Retinal pigment epithelial cell (primary cell): Measurements from ENCODE around the gene SLC25A48.

Experiments
- DNase-seq: peaks from one replicate; pipeline ENCODE4 v3.0.0-alpha.2; 2010; ENCODE audit warnings: low read depth
- H3K4me3 ChIP-seq: 2 replicates; pipeline ENCODE4 v1.5.1; 2011; ENCODE audit warnings: mild to moderate bottlenecking, low read length, control low read depth, moderate library complexity
- TF ChIP-seq, protein P1 (sequence below): conservative IDR thresholded peaks from 2 replicates; pipeline ENCODE4 v1.5.1; 2011; ENCODE audit warnings: low read depth, low read length, control low read depth, inconsistent platforms

SLC25A48 gene

DNA sequence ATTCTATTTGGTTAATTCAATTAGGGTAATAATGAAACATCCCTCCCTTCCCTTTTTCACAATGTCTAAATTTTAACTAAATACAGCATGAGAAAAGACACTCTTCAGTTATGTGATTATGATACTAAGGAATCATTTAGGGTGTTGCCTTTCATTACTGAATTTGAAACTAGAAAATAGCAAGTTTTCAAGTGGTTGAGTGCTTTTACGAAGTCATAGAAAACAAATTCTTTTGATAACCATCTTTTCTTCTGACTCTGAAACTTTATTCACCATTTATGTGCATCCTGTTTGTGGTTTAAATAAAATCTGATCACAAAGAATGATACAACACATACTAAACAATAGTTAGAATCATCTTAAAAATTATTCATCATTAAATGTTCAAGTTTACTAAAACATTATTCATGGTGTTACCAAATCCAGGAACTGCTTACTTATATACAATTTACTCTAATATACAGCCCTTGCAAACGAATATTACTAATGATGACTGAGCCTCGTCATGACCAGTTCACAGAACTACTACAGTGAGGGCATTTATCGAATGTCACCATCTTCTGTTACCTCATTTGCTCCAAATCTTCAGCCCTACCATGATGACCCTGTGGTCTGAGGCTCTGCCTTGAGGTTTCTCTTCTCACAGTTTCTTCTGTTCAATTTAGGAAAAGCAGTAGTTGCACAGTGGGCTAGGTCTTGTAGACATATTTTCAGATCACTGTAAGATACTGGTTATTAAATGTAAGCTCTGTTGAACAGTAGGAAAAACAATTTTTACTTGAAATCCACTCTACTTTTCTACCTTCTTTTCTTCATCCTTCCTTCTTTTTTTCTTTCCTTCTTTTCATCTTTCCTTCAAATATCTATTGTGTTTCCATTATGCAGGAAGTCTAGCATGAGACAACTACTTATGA lies 79.5 kb downstream of the SLC25A48 start:
- no peak for DNase-seq
- TF ChIP-seq, protein P1, sequence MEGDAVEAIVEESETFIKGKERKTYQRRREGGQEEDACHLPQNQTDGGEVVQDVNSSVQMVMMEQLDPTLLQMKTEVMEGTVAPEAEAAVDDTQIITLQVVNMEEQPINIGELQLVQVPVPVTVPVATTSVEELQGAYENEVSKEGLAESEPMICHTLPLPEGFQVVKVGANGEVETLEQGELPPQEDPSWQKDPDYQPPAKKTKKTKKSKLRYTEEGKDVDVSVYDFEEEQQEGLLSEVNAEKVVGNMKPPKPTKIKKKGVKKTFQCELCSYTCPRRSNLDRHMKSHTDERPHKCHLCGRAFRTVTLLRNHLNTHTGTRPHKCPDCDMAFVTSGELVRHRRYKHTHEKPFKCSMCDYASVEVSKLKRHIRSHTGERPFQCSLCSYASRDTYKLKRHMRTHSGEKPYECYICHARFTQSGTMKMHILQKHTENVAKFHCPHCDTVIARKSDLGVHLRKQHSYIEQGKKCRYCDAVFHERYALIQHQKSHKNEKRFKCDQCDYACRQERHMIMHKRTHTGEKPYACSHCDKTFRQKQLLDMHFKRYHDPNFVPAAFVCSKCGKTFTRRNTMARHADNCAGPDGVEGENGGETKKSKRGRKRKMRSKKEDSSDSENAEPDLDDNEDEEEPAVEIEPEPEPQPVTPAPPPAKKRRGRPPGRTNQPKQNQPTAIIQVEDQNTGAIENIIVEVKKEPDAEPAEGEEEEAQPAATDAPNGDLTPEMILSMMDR, result no peak
- H3K4me3 ChIP-seq, result no peak overlapping the region

DNA sequence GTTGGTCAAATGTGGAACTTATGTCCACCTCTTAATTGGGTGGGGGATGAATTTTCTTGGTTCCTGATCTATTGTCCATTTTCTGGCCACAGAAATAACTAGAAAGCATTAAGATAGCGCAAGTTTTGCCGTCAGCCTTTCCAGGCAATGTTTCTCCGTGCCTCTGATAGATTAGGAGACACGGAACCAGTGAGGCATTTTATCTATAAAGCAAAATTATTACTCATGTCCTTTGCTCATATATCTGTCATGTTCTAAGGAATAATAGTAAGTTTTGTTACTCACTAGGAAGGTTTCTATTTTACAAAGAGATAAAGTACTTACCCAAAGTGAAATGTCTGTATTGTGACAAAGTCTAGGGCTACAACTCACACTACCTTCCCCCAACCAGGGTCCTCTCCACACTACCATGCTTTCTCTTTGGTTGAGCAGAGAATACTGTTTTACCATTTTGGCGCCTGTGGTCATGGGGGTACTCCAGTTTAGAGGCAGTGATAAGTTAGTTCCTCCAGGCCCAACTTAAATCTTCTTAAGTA lies 81.1 kb downstream of the SLC25A48 start:
- TF ChIP-seq, protein P1, result no peak
- no peak for DNase-seq
- H3K4me3 ChIP-seq, result no peak overlapping the region

DNA sequence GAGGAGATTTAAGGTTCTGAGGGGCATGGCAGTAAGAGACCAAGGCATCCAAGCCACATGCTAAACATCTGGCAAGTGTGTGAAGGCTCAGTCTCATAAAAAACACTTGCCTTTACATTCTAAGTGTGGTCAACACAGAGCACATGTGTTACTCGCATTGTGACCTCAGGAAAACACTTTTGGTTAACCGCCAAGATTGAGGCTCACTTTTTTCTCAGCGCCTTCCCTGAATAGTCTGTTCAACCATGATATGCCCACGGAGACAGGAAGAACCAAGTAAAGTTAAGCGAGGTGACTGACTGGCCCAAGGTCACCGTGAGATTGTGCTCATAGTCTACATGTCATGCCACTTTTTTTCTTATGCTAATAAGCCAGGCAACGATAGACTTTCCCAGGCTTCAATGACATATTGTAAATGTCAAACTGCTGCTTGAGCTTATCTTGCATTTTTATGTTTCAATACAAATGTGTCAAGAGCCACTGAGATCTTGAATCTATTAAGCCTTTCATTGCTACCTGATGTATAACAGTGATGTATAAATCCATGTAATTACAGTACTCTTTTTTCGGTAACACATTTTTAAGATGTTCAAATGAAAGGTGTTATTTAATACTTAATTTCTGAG lies 82.3 kb downstream of the SLC25A48 start:
- no peak for DNase-seq
- TF ChIP-seq, protein P1, result no peak
- H3K4me3 ChIP-seq, result no peak overlapping the region

DNA sequence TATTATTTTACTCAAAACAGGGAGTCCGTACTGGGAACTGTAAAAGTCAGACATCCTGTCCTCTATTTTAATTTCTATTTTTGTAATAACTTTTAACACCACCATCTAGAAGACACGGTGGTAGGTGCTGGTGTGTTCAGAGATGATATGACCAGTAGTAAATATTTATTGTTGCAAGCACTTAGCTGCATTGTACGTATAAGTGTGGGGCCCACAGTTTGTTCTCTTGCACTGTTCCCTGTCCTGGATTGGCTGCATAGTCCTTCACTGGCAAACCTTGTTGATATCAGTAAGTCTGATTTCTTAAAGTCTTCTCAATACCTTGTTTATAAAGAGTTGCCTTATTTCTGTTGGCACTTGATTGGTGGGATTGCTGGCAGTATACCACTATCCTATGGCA lies 85.7 kb downstream of the SLC25A48 start:
- H3K4me3 ChIP-seq, result no peak overlapping the region
- TF ChIP-seq, protein P1, result no peak
- no peak for DNase-seq

DNA sequence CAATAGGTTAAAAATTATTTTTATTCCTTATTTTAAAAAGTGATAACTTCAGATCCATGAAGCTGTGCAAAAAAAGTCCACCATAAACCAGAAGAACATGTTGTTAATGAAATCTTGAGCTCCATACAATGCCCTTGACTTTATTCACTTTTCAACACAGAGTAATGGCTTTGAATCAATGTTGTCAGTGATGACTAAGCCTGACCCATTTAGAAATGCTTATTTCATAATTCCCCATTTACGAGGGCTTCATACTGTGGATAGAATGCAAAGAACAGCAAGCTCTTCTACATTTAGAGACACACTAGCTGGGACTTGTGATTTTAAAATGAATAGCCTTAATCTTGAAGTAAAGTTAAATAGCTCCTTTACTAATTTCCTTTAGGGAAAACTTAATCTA lies 86.9 kb downstream of the SLC25A48 start:
- no peak for DNase-seq
- H3K4me3 ChIP-seq, result no peak overlapping the region
- TF ChIP-seq, protein P1, result no peak

DNA sequence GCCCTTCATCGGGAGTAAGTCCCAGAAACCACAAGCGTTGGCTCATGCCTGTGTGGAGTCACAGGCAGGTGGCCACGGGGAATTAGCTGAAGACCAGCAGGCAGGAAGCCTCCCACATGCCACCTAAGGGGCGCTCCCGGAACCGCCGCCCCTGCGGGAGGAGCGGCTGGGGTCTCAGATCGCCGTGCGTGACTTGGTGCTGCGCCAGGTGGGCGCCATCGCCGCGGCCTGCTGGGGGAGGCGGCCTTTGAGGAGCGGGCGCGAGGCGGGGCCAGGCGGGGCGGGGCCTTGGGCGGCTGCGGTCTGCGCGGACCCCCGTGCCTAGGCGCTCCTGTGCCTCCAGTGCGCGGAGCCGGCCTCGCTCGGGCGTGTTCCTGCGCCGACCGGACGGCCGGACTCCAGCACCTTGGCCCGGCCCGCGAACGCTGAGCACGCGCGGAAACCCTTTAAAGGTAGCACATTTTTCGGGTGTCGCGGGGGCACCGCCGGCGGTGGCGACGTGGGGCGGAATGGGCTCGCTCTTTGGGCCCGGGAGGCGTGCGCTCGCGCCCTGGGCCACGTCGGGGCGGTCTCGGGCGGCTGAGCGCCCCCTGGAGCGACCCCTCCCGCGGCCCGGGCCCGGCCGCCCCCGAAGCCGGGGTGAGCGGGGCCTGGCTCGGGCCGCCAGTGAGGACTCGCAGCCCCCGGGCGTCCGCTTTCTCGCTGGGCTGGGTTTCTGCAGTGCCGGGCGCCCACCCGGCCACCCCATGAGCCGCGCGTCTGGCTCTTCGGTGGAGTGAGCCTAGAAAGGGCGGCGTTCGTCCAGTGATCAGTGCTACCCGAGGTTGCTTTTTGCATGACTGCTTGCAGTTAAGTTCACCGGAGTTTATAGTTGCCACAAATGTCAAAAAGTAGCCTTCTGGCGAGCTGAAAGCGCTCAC lies 95.8 kb downstream of the SLC25A48 start:
- TF ChIP-seq, protein P1, result no peak
- peak overlapping the region; percentile 25 for H3K4me3 ChIP-seq
- DNase-seq, result no peak
